H54 (cell line): ENCODE results near the gene SLC4A2.
A peak's percentile ranks its signal among the peaks of the same experiment; 100 is the strongest.
"Not testable (repeated sequence)": the region's sequence is repeated elsewhere in the genome, so short reads cannot be mapped to it uniquely, and the experiment has no call there.

Experiments
- DNase-seq: peaks from one replicate; pipeline ENCODE4 v3.0.0; 2011; ENCODE audit warnings: low spot score, mixed read lengths; ENCODE audit not compliant: insufficient read length
- FAIRE-seq: peaks from 3 replicates; lab custom pipeline; 2011; peaks lifted over from hg19 to GRCh38; lab: Jason Lieb, UNC
- POLR2A ChIP-seq: IDR thresholded peaks from 2 replicates; pipeline ENCODE4 v1.6.1; 2011; ENCODE audit warnings: low read depth, mild to moderate bottlenecking, low read length

The SLC4A2 gene

GRCh38 chr7:151059367-151060112 is at the start of gene SLC4A2:
Gene SLC4A2, plus strand, starts transcription at chr7:151059589. Its CDS starts 2,399 bp downstream, at chr7:151061988.
- peak; percentile 79 for DNase-seq
- no peak; the same call in none of the 2 replicates for TF ChIP-seq POLR2A
- no peak for FAIRE-seq

GRCh38 chr7:151010037-151010306 is 49.4 kb upstream of the SLC4A2 start:
- no peak for TF ChIP-seq POLR2A
- DNase-seq = no peak
- no peak for FAIRE-seq

DNA sequence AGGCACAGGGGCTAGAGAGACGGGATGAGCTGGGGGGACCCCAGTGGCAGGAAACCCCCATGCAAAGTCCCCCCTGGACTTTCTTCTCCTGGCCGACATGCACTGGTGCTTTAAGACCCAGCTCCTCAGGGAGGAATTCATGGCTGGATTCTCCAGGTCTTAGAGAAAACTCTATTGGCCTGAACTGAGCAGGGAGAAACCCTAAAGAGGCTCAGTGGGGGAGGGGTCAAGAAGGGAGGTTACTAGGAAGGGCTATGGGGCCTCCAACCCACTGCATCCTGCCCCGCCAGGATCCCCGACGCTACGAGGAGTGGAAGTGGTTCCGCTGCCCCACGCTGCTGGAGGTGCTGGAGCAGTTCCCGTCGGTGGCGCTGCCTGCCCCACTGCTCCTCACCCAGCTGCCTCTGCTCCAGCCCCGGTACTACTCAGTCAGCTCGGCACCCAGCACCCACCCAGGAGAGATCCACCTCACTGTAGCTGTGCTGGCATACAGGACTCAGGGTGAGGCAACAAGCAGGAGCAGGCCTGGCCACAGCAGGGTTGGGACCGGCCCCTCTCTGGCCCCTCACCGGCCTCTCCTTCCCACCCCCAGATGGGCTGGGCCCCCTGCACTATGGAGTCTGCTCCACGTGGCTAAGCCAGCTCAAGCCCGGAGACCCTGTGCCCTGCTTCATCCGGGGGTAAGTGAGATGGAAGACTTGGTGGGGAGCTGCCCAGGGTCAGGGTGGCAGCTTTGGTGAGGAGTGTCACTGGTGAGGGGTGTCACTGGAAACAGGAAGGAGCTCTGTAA is 48.9 kb upstream of the SLC4A2 start:
- FAIRE-seq (no peak), DNase-seq (no peak)
- TF ChIP-seq POLR2A = 0 out of 2 replicates have a peak, but pooled peaks have one; percentile 14

- TF ChIP-seq POLR2A = no peak
- FAIRE-seq = no peak
- no peak for DNase-seq
These were observed 48.3 kb upstream of the SLC4A2 start for GRCh38 chr7:151011097-151011409.

DNA sequence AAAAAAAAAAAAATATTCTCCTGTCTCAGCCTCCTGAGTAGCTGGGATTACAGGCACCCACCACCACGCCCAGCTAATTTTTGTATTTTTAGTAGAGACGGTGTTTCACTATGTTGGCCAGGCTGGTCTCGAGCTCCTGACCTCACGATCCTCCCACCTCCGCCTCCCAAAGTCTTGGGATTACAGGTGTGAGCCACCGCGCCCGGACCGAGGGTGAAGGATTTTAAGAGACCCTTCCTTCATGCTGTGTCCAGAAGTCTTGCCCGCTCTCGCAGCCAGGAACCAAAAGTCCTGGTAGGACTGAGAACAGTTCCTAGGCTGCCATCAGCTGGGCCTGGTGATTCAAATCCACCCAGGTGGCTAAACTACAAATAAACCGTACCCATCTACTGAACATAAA is 47.8 kb upstream of the SLC4A2 start:
- not testable (repeated sequence) for FAIRE-seq, DNase-seq

DNA sequence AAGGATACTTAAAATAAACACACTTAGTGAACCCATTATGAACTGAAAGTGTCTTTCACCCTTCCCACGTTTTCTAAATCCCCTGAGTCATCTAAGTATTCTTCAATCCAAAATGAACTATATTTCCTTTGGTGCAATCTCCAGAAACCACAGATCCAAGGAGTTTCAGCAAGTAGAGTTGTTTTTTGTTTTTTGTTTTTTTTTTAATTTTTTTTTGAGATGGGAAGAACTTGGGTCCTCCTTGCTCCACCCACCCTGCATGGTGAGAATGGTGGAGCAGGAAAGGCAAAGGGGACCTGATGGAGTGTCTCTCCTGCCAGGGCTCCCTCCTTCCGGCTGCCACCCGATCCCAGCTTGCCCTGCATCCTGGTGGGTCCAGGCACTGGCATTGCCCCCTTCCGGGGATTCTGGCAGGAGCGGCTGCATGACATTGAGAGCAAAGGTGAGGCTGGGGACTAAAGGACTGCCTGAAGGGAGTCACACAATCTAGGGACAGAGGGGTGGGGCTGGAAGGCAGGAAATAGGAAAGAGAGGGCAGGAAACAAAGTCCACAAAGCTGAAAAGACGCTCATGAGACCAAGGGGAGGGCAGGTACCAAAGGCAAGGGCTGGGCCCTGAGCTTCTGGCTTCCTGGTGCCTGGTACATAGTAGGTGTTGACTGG is 47.2 kb upstream of the SLC4A2 start:
- TF ChIP-seq POLR2A = no peak
- no peak for DNase-seq
- no peak for FAIRE-seq

GRCh38 chr7:151012911-151013347 is 46.5 kb upstream of the SLC4A2 start:
- FAIRE-seq (no peak), DNase-seq (no peak)
- no peak for TF ChIP-seq POLR2A

DNA sequence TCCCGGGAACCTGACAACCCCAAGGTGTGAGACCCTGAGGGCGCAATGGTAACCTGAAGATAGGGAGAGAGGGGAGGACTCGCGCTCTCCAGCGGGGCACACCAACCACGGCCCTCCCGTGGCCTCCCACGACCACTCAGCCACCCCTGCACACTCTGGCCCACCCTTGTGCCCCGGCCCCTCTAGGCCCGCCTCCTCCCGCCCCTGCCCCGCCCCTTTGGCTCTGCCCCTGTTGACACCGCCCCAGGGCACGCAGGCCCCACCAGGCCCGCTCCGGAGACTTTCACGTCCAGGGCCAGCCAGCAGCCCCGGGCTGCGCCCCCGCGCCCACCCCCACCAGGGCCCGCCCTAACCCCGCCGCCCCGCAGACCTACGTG is 46.0 kb upstream of the SLC4A2 start:
- no peak for TF ChIP-seq POLR2A
- FAIRE-seq (no peak), DNase-seq (no peak)

DNA sequence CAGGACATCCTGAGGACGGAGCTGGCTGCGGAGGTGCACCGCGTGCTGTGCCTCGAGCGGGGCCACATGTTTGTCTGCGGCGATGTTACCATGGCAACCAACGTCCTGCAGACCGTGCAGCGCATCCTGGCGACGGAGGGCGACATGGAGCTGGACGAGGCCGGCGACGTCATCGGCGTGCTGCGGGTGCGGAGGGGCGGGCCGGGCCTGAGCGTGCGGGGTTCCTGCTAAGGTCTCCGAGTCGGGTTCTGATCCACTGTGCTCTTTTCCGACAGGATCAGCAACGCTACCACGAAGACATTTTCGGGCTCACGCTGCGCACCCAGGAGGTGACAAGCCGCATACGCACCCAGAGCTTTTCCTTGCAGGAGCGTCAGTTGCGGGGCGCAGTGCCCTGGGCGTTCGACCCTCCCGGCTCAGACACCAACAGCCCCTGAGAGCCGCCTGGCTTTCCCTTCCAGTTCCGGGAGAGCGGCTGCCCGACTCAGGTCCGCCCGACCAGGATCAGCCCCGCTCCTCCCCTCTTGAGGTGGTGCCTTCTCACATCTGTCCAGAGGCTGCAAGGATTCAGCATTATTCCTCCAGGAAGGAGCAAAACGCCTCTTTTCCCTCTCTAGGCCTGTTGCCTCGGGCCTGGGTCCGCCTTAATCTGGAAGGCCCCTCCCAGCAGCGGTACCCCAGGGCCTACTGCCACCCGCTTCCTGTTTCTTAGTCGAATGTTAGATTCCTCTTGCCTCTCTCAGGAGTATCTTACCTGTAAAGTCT is 45.5 kb upstream of the SLC4A2 start:
- DNase-seq = no peak
- no peak for FAIRE-seq
- no peak for TF ChIP-seq POLR2A

GRCh38 chr7:151014950-151015349 is 44.4 kb upstream of the SLC4A2 start:
- no peak for TF ChIP-seq POLR2A
- FAIRE-seq = no peak
- peak; percentile 85 for DNase-seq

- DNase-seq (no peak), FAIRE-seq (no peak)
- TF ChIP-seq POLR2A = no peak
These were observed 43.4 kb upstream of the SLC4A2 start for GRCh38 chr7:151015967-151016366.

DNA sequence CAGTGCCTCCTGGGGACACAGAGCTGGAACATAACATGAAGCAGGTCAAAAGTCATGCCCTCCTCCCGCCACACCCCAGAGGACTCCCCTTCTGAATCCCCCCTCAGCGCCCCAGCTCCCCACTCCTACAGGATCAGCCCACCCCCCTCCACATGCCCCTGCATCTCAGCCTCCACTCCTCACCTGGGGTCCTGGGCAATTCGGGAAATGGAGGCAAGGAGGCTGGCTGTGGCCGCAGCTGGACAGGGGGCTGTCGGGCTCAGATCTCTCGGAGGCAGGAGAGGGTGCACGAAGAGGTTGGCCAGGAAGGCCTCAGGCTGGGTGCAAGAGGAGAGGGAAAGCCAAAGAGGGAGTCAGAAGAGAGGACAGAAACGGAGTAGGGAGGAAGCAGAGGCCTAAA is 42.9 kb upstream of the SLC4A2 start:
- no peak for TF ChIP-seq POLR2A
- DNase-seq = no peak
- no peak for FAIRE-seq

DNA sequence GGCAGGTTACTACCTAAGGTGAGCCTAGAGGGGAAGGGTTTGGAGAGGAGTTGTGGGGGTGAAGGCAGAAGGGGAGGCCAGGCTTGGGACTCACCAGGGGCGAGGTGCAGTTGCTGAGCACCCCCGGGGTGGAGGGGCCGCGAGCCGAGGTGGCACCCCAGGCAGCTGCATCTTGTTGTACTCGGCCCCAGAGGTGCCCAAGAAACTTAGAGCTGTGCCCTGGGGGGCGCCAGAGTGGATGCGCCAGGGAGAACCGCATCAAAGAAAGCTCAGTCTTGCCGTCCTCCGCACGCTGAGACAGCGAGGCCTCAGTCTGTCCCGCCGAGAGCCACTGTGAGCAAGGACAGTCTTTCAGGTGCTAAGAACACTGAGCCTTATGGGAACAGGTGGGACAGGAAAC is 42.4 kb upstream of the SLC4A2 start:
- TF ChIP-seq POLR2A = no peak
- no peak for DNase-seq
- FAIRE-seq = no peak

DNA sequence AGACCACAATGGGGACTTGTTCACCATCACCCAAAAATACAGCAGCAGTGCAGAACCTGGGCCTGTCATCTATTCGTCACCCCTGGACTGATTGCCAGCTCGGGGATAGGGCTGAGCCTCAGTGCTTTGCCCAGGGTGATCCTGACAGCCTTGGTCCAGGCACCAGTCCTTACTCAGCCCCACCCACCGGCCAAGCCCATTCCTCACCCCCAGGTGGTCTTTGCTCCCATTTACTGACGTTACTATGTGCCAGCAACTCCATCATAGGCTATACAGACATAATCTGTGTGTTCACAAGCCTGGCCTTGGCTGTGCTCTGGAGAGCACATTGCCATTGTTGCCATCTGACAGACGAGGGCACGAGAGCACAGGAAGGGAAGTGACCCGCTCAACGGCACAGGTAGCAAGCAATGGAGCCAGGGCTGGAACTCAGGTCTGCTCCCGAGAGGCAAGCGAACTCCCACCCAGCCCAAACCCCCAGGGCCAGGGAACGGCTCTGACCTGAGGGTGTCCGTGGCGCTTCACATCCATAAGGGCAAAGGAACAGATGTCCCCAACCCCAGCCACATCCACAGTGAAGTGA is 41.9 kb upstream of the SLC4A2 start:
- TF ChIP-seq POLR2A = no peak
- DNase-seq (no peak), FAIRE-seq (no peak)
